SJCRH30 (cell line): ENCODE data around the gene SLC25A18. TPM values are rescaled to one million over a fixed set of nuclear protein-coding genes. Genes with fewer than 3 reads are reported as not detected.
A peak's percentile ranks its signal among the peaks of the same experiment; 100 is the strongest.
"Not testable (repeated sequence)": the region's sequence is repeated elsewhere in the genome, so short reads cannot be mapped to it uniquely, and the experiment has no call there.

Experiments
- DNase-seq, 2 experiments: peaks; one replicate each; pipeline ENCODE4 v3.0.0-alpha.2; 2015 to 2020
- H3K27ac ChIP-seq: fragments of 250-450 bp; sonication (Bioruptor Pico); 2 replicates; pipeline ENCODE4 v1.5.1; 2020; ENCODE audit warnings: mild to moderate bottlenecking, moderate library complexity
- H3K27me3 ChIP-seq: fragments of 250-450 bp; sonication (Bioruptor Pico); 2 replicates; pipeline ENCODE4 v1.5.1; 2020; ENCODE audit warnings: mild to moderate bottlenecking, moderate library complexity
- H3K36me3 ChIP-seq: fragments of 250-450 bp; sonication (Bioruptor Pico); 2 replicates; pipeline ENCODE4 v1.5.1; 2020; ENCODE audit warnings: mild to moderate bottlenecking, moderate library complexity
- H3K4me1 ChIP-seq: fragments of 250-450 bp; sonication (Bioruptor Pico); 2 replicates; pipeline ENCODE4 v1.5.1; 2020; ENCODE audit warnings: mild to moderate bottlenecking, moderate library complexity
- H3K4me3 ChIP-seq: fragments of 250-450 bp; sonication (Bioruptor Pico); 2 replicates; pipeline ENCODE4 v1.5.1; 2020; ENCODE audit warnings: mild to moderate bottlenecking, moderate library complexity
- H3K9me3 ChIP-seq: fragments of 250-450 bp; sonication (Bioruptor Pico); replicated peaks from 2 replicates; pipeline ENCODE4 v1.5.1; 2020; ENCODE audit warnings: mild to moderate bottlenecking, moderate library complexity
- total RNA-seq: library from RNA; depleted of rRNA; stranded (reverse); fragments of >200 nt; shearing (Covaris generic); gene quantifications from 2 replicates; pipeline ENCODE4 v1.2.3, GENCODE V29; 2014; rRNA removed

SLC25A18 gene, protein sequence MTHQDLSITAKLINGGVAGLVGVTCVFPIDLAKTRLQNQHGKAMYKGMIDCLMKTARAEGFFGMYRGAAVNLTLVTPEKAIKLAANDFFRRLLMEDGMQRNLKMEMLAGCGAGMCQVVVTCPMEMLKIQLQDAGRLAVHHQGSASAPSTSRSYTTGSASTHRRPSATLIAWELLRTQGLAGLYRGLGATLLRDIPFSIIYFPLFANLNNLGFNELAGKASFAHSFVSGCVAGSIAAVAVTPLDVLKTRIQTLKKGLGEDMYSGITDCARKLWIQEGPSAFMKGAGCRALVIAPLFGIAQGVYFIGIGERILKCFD
- total RNA-seq = 0.43 and 0.67 TPM in 2 replicates

DNA sequence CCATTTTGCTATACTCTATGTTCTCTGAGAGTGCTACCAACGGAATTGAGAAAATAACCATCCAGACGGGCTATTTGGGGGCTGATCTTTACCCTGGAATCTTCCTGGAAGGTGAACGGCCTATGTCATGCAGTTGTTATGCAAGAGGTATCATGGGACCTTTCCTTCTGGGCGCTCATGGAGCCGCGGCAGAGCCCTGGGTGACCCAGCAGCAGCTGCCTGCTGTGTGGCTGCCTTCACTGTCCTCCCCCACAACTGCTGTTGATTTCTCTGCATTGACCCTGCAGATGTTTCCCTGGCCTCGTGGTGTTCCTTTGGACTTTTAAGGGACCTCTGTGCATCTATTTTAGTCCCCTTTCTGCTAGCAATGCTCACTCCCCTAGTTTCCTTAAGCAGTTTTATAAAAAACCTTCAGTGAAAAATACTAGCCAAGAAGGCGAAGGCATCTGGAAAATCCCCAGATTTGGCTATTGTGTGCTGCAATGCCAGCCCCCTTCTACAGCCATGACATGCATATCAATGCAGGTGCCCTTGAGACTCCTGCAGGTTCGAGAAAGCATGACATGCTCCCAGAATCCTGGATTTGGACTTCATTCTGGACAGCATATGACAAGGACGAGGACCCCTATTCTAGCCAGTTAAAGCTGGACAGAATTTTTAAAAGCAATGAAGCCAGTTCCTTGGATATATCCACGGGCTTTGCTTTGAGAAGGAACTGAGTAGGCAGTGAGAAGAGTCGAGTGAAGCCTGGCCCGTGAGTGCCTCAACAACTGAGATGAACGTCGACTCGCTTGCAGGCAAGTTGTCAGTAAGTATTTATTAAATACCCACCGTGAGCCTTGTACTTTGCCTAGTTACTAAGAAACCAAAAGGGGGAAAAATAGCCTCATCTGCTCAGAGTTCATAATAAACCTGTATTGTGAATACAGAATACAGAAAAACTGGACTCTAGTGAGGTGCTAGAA is at the start of gene SLC25A18:
Gene SLC25A18, plus strand, starts transcription at position 593 of the 965 bp plus-strand sequence. CDS start 16,447 bp downstream, outside the sequence.
- Histone ChIP-seq H3K9me3 (no peaks in the 10 kb centered on the region), H3K27ac (peak within 1 kb of the TSS; percentile 16; the same call in 1 of the 2 replicates), H3K4me3 (peak within 1 kb of the TSS; percentile 5; the same call in 1 of the 2 replicates), H3K27me3 (no peaks in the 10 kb centered on the region), H3K36me3 (0 out of 2 replicates have a peak, but pooled peaks cover 3% of the 10 kb centered on the region), H3K4me1 (peaks cover 10% of the 10 kb centered on the region)
- DNase-seq = peak; percentile 55 to 62

GRCh38 chr22:17513612-17514011 is 49.7 kb upstream of the SLC25A18 start:
- Histone ChIP-seq H3K9me3 (no peaks in the 10 kb centered on the region), H3K4me1 (peaks cover 10% of the 10 kb centered on the region), H3K4me3 (no peak overlapping the region), H3K27me3 (no peaks in the 10 kb centered on the region), H3K36me3 (peaks cover 10% of the 10 kb centered on the region), H3K27ac (no peak overlapping the region)
- DNase-seq = no peak

GRCh38 chr22:17514084-17514483 is 49.2 kb upstream of the SLC25A18 start:
- Histone ChIP-seq H3K9me3 (no peaks in the 10 kb centered on the region), H3K4me1 (peaks cover 13% of the 10 kb centered on the region), H3K36me3 (peaks cover 7% of the 10 kb centered on the region), H3K4me3 (no peak overlapping the region), H3K27ac (no peak overlapping the region), H3K27me3 (no peaks in the 10 kb centered on the region)
- no peak for DNase-seq

DNA sequence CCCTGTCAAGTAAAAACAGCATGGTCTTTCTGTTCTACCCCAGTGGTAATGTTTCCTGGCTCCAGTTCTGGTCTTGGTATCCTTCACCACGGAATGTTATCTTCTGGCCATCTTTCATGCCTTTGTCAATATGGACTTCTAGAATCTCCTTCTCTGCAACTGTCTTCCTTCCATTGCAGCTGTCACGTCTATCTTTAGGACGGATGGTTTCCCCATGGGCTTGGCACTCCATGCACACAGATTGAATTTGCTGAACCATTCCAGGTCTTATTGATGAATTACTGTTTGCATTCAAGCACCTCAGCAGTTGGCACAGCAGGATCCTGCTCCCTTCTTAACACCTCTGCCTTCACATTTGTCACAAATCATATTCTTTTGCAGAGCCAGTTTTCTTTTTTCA is 44.9 kb upstream of the SLC25A18 start:
- no peaks in the 10 kb centered on the region for H3K27me3 ChIP-seq
- H3K27ac ChIP-seq = peak overlapping the region; percentile 33; the same call in 1 of the 2 replicates

GRCh38 chr22:17521971-17522370 is 41.3 kb upstream of the SLC25A18 start:
- not testable (repeated sequence) for H3K27ac ChIP-seq, H3K4me3 ChIP-seq, H3K27me3 ChIP-seq, DNase-seq, H3K9me3 ChIP-seq
- H3K36me3 ChIP-seq = peaks cover 11% of the 10 kb centered on the region; the same call in 1 of the 2 replicates
- H3K4me1 ChIP-seq = peaks cover 16% of the 10 kb centered on the region

More for the DNA sequence above, 44.9 kb upstream of the SLC25A18 start:
- Histone ChIP-seq H3K4me3 (no peak overlapping the region), H3K36me3 (no peaks in the 10 kb centered on the region; the same call in 1 of the 2 replicates), H3K9me3 (no peaks in the 10 kb centered on the region), H3K4me1 (peaks cover 13% of the 10 kb centered on the region)
- DNase-seq = peak; percentile 35 to 71

DNA sequence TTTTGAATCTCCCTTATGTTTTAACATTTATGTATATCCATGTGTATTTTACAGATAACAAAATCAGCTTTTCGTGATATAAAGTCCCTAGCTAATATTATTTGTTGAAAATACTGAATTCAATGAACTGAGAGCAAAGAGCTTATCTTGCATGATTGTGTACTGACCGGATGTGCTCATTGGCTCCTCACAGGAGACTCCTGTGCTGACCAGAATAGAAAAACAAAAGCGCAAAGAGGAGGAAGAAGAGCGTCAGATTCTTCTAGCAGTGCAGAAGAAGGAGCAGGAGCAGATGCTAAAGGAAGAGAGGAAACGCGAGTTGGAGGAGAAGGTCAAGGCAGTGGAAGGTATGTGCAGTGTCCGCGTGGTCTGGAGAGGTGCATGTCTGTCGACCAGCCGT is 39.4 kb upstream of the SLC25A18 start:
- Histone ChIP-seq H3K36me3 (peaks cover 15% of the 10 kb centered on the region; the same call in 1 of the 2 replicates), H3K9me3 (no peaks in the 10 kb centered on the region), H3K4me1 (peaks cover 3% of the 10 kb centered on the region), H3K27me3 (no peaks in the 10 kb centered on the region), H3K27ac (no peak overlapping the region), H3K4me3 (no peak overlapping the region)
- DNase-seq = no peak

- H3K27me3 ChIP-seq = no peaks in the 10 kb centered on the region
- H3K36me3 ChIP-seq = peaks cover 7% of the 10 kb centered on the region
- no peak for DNase-seq
- no peaks in the 10 kb centered on the region for H3K9me3 ChIP-seq
- no peak overlapping the region for H3K27ac ChIP-seq
- no peaks in the 10 kb centered on the region for H3K4me1 ChIP-seq
- H3K4me3 ChIP-seq = no peak overlapping the region
Observed at GRCh38 chr22:17536269-17536668, 27.0 kb upstream of the SLC25A18 start.

DNA sequence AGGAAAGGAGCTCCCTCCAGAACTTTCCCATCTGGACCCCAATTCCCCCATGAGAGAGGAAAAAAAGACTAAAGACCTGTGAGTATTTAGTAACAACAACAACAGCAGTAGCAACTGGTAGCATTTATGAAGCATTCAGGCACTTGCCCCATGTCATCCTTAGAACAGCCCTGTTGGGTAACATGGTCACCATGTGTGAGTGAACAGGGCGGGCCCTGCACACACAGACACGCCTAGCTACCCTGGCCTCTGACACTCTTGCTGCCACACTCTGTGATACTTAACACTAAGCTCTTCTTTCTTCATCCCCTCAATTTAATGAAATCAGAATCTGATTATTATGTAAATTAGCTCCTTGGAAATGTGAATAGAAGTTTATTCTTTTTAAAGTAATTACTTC is 26.1 kb upstream of the SLC25A18 start:
- no peak for DNase-seq
- no peaks in the 10 kb centered on the region for H3K9me3 ChIP-seq
- no peaks in the 10 kb centered on the region for H3K27me3 ChIP-seq
- no peaks in the 10 kb centered on the region for H3K4me1 ChIP-seq
- no peak overlapping the region for H3K4me3 ChIP-seq
- no peak overlapping the region for H3K27ac ChIP-seq
- peaks cover 12% of the 10 kb centered on the region for H3K36me3 ChIP-seq

GRCh38 chr22:17540481-17540880 is 22.8 kb upstream of the SLC25A18 start:
- Histone ChIP-seq H3K36me3 (peaks cover 21% of the 10 kb centered on the region), H3K27me3 (no peaks in the 10 kb centered on the region), H3K9me3 (no peaks in the 10 kb centered on the region), H3K27ac (no peak overlapping the region), H3K4me1 (no peaks in the 10 kb centered on the region), H3K4me3 (no peak overlapping the region)
- peak in 1 of 2 experiments; percentile 24 for DNase-seq

DNA sequence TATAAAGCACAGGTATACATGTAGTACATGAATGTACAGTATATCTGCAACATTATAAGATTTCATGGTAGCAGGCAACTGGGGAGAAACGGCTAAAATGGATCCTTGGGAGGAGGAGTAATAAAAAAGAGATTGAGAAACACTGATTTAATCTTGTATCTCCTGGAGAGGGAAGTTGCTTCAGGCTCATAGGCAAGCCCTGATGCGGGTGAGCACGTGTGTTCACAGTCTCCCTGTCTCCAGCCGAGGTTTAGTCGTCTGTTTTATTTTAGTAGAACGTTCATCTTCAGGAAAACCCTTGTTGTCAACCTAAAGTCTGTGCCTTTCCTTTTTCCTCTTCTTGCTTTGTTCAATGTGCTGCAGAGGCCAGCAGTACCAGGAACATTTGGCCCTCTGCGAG is 21.8 kb upstream of the SLC25A18 start:
- H3K4me3 ChIP-seq = no peak overlapping the region
- no peaks in the 10 kb centered on the region for H3K9me3 ChIP-seq
- peaks cover 21% of the 10 kb centered on the region for H3K36me3 ChIP-seq
- no peak overlapping the region for H3K27ac ChIP-seq
- no peak for DNase-seq
- no peaks in the 10 kb centered on the region for H3K4me1 ChIP-seq
- no peaks in the 10 kb centered on the region for H3K27me3 ChIP-seq

DNA sequence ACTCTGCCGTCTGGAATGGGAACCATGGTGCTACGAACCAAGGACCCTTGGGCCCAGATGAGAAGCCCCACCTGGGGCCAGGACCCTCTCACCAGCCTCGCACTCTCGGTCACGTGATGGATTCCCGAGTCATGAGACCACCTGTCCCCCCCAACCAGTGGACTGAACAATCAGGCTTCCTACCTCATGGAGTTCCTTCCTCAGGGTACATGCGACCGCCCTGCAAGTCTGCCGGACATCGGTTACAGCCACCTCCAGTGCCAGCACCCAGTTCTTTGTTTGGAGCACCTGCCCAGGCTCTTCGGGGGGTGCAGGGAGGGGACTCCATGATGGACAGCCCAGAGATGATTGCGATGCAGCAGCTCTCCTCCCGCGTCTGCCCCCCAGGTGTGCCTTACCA is 20.8 kb upstream of the SLC25A18 start:
- no peak for DNase-seq
- Histone ChIP-seq H3K9me3 (no peaks in the 10 kb centered on the region), H3K4me3 (no peak overlapping the region), H3K27ac (no peak overlapping the region), H3K36me3 (peaks cover 21% of the 10 kb centered on the region), H3K4me1 (no peaks in the 10 kb centered on the region), H3K27me3 (no peaks in the 10 kb centered on the region)

DNA sequence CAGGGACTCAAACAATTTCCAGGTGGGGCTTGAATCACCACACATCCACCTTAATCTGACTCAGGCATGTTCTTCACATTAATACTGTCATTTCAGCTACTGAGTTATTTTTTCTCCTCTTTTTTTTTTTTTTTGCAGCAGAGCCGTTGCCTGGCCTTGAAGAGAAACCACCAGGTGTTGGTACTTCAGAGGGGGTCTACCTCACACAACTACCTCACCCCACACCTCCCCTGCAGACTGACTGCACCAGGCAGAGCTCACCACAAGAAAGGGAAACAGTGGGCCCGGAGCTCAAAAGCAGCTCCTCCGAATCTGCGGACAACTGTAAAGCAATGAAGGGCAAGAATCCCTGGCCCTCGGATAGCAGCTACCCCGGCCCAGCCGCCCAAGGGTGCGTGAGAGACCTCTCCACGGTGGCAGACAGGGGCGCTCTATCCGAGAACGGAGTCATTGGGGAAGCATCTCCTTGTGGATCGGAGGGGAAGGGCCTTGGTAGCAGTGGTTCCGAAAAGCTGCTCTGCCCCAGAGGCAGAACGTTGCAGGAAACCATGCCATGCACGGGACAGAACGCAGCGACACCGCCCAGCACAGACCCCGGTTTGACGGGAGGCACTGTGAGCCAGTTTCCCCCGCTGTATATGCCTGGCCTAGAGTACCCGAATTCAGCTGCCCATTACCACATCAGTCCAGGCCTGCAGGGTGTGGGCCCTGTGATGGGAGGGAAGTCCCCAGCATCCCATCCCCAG is 15.1 kb upstream of the SLC25A18 start:
- H3K9me3 ChIP-seq = no peaks in the 10 kb centered on the region
- no peak overlapping the region for H3K4me3 ChIP-seq
- H3K4me1 ChIP-seq = no peaks in the 10 kb centered on the region
- H3K27me3 ChIP-seq = no peaks in the 10 kb centered on the region
- H3K36me3 ChIP-seq = peaks cover 12% of the 10 kb centered on the region
- H3K27ac ChIP-seq = no peak overlapping the region
- DNase-seq = no peak

DNA sequence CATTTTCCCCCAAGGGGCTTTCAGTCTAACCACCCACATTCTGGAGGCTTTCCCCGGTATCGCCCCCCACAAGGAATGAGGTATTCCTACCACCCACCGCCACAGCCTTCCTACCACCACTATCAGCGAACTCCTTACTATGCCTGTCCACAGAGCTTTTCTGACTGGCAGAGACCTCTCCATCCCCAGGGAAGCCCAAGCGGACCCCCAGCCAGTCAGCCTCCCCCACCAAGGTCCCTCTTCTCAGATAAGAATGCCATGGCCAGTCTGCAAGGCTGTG is 14.6 kb upstream of the SLC25A18 start:
- no peak overlapping the region for H3K4me3 ChIP-seq
- no peaks in the 10 kb centered on the region for H3K9me3 ChIP-seq
- H3K36me3 ChIP-seq = peaks cover 12% of the 10 kb centered on the region
- no peaks in the 10 kb centered on the region for H3K4me1 ChIP-seq
- H3K27me3 ChIP-seq = no peaks in the 10 kb centered on the region
- no peak overlapping the region for H3K27ac ChIP-seq
- DNase-seq = no peak

- no peaks in the 10 kb centered on the region for H3K27me3 ChIP-seq
- H3K36me3 ChIP-seq = peaks cover 16% of the 10 kb centered on the region
- no peak for DNase-seq
Observed at GRCh38 chr22:17549183-17549582, 14.1 kb upstream of the SLC25A18 start.

More at GRCh38 chr22:17549183-17549582, 14.1 kb upstream of the SLC25A18 start:
- Histone ChIP-seq H3K4me3 (no peak overlapping the region), H3K27ac (no peak overlapping the region), H3K4me1 (no peaks in the 10 kb centered on the region), H3K9me3 (no peaks in the 10 kb centered on the region)
